Activated effector memory CD4-positive, alpha-beta T cell treated with anti-CD3 and anti-CD28 coated beads, Interleukin-2, amount 50 U/mL, for 16 hours (primary cell): ENCODE data around the gene PPP1R15B.

Experiments
- DNase-seq: peaks from one replicate; pipeline ENCODE4 v3.0.0-alpha.2; 2020

PPP1R15B gene

GRCh38 chr1:204411451-204412204 lies at the start of gene PPP1R15B:
Gene PPP1R15B (minus strand): TSS chr1:204411817. CDS start chr1:204411411, 406 bp downstream.
- DNase-seq = peak; percentile 99

- DNase-seq = no peak
These were observed 48.7 kb upstream of the PPP1R15B start for GRCh38 chr1:204460346-204460745.

GRCh38 chr1:204459706-204460105 lies 48.1 kb upstream of the PPP1R15B start:
- DNase-seq = no peak

- DNase-seq = no peak
These were observed 46.0 kb upstream of the PPP1R15B start for GRCh38 chr1:204457666-204458065.

GRCh38 chr1:204456826-204457442 lies 45.3 kb upstream of the PPP1R15B start:
- DNase-seq = no peak

GRCh38 chr1:204455831-204456145 lies 44.2 kb upstream of the PPP1R15B start:
- no peak for DNase-seq

- no peak for DNase-seq
These were observed 43.6 kb upstream of the PPP1R15B start for GRCh38 chr1:204455063-204455830.

GRCh38 chr1:204454476-204454875 lies 42.9 kb upstream of the PPP1R15B start:
- DNase-seq = no peak

GRCh38 chr1:204453141-204453772 lies 41.6 kb upstream of the PPP1R15B start:
- peak; percentile 92 for DNase-seq

GRCh38 chr1:204451352-204452124 lies 39.9 kb upstream of the PPP1R15B start:
- no peak for DNase-seq

GRCh38 chr1:204450461-204451257 lies 39.0 kb upstream of the PPP1R15B start:
- no peak for DNase-seq

GRCh38 chr1:204449678-204450280 lies 38.2 kb upstream of the PPP1R15B start:
- DNase-seq = no peak

GRCh38 chr1:204448991-204449677 lies 37.5 kb upstream of the PPP1R15B start:
- DNase-seq = no peak

- no peak for DNase-seq
These were observed 36.8 kb upstream of the PPP1R15B start for GRCh38 chr1:204448344-204448964.

GRCh38 chr1:204447736-204448135 lies 36.1 kb upstream of the PPP1R15B start:
- no peak for DNase-seq

- no peak for DNase-seq
These were observed 35.6 kb upstream of the PPP1R15B start for GRCh38 chr1:204447190-204447589.

GRCh38 chr1:204446413-204447111 lies 34.9 kb upstream of the PPP1R15B start:
- DNase-seq = peak; percentile 92

- DNase-seq = peak; percentile 78
These were observed 34.3 kb upstream of the PPP1R15B start for GRCh38 chr1:204445860-204446412.
